ENCODE measurements around the gene LIN52.

- no peak for TF ChIP-seq POLR2AphosphoS5 (IDR thresholded peaks at IDR 0.05; ENCODE audit: low read depth)
- TF ChIP-seq CTCF (conservative IDR thresholded peaks at IDR 0.05; ENCODE audit: low read depth in 2 of 2): peak; percentile 81 to 86
- no peak for TF ChIP-seq EZH2phosphoT487 (IDR thresholded peaks at IDR 0.05; ENCODE audit: unreplicated experiment)
- TF ChIP-seq JUNB (IDR thresholded peaks at IDR 0.05; ENCODE audit: unreplicated experiment): no peak
- no peak for TF ChIP-seq EZH2 (IDR thresholded peaks at IDR 0.05; ENCODE audit: low read depth, unreplicated experiment)
- TF ChIP-seq, protein P1, sequence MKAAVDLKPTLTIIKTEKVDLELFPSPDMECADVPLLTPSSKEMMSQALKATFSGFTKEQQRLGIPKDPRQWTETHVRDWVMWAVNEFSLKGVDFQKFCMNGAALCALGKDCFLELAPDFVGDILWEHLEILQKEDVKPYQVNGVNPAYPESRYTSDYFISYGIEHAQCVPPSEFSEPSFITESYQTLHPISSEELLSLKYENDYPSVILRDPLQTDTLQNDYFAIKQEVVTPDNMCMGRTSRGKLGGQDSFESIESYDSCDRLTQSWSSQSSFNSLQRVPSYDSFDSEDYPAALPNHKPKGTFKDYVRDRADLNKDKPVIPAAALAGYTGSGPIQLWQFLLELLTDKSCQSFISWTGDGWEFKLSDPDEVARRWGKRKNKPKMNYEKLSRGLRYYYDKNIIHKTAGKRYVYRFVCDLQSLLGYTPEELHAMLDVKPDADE (IDR thresholded peaks at IDR 0.05): no peak
Measured at GRCh38 chr14:74217672-74218448, 133.1 kb downstream of the LIN52 start.

Data from GM23338 (cell line).